Neural progenitor cell (in vitro differentiated cells): ENCODE data around the gene DRP2.

Experiments used
- EZH2 ChIP-seq: fragments of 200-600 bp; sonication (generic); IDR thresholded peaks from 2 replicates; pipeline ENCODE4 v1.6.1; 2017; ENCODE audit warnings: antibody characterized with exemption, mild to moderate bottlenecking, moderate library complexity
- TF ChIP-seq, protein P1 (sequence below): fragments of 200-600 bp; sonication (generic); IDR thresholded peaks from 2 replicates; pipeline ENCODE4 v1.5.1; 2017; ENCODE audit warnings: antibody characterized with exemption, mild to moderate bottlenecking

DNA sequence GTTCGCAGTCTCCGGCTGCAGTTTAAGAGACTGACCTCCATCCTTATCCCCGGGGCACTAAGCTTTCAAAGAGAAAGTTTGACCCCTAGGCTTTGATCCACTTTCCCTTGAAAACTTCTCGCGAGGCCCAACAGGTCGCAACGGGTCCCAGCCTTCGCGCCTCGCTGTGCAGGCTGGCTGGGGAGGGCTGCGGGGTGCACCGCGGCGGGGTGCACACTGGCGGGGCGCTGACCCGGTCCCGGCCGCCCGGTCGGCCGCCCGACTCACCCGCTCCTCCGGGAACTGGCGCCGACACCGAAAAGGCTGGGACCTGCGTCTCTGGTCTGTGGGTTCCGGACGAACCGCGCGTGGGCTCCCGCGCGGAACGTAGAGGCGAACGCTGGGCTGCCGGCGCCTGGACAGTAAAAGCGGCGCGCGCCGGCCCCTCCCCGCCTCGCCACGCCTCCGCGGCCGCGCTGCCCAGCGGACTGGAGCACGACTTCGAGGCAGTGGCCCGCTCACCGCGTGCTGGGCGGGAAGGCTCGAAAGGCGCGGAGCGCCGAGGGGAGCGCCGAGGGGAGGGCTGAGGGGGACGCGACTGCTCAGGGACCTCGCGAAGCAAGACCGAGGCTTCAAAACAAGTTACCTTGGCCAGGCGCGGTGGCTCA, 71.5 kb downstream of the DRP2 start, which contains the start of gene TAF7L:
- TF ChIP-seq, protein P1, sequence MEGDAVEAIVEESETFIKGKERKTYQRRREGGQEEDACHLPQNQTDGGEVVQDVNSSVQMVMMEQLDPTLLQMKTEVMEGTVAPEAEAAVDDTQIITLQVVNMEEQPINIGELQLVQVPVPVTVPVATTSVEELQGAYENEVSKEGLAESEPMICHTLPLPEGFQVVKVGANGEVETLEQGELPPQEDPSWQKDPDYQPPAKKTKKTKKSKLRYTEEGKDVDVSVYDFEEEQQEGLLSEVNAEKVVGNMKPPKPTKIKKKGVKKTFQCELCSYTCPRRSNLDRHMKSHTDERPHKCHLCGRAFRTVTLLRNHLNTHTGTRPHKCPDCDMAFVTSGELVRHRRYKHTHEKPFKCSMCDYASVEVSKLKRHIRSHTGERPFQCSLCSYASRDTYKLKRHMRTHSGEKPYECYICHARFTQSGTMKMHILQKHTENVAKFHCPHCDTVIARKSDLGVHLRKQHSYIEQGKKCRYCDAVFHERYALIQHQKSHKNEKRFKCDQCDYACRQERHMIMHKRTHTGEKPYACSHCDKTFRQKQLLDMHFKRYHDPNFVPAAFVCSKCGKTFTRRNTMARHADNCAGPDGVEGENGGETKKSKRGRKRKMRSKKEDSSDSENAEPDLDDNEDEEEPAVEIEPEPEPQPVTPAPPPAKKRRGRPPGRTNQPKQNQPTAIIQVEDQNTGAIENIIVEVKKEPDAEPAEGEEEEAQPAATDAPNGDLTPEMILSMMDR: no peak
- no peak for TF ChIP-seq EZH2
